WTC11 (cell line): ENCODE results near the gene AP1G2. TPM values are rescaled to one million over a fixed set of nuclear protein-coding genes. Genes with fewer than 3 reads are reported as not detected.
A peak's percentile ranks its signal among the peaks of the same experiment; 100 is the strongest.

Experiments
- CTCF ChIP-seq: fragments of 200-600 bp; IDR thresholded peaks from 2 replicates; pipeline ENCODE4 v1.8.0; 2022; ENCODE audit warnings: antibody characterized with exemption
- E2F4 ChIP-seq: sonication (generic); formaldehyde crosslinking; IDR thresholded peaks from 2 replicates; pipeline ENCODE4 v1.8.1; 2022; ENCODE audit warnings: low read depth, mild to moderate bottlenecking, moderate library complexity, missing genetic modification reagents, borderline replicate concordance
- ETV6 ChIP-seq: sonication (generic); formaldehyde crosslinking; IDR thresholded peaks from 2 replicates; pipeline ENCODE4 v1.8.1; 2022; ENCODE audit warnings: mild to moderate bottlenecking, missing genetic modification reagents
- FOXJ3 ChIP-seq: sonication (generic); formaldehyde crosslinking; IDR thresholded peaks from 2 replicates; pipeline ENCODE4 v1.9.0; 2021; ENCODE audit warnings: missing genetic modification reagents, mild to moderate bottlenecking, borderline replicate concordance
- GABPB1 ChIP-seq: sonication (generic); formaldehyde crosslinking; IDR thresholded peaks from 2 replicates; pipeline ENCODE4 v1.8.1; 2023; ENCODE audit warnings: mild to moderate bottlenecking, missing genetic modification reagents
- GTF2I ChIP-seq: fragments of 250-450 bp; sonication (Bioruptor Pico); conservative IDR thresholded peaks from 2 replicates; pipeline ENCODE4 v1.4.0; 2021; ENCODE audit warnings: mild to moderate bottlenecking
- MAX ChIP-seq: sonication (generic); formaldehyde crosslinking; IDR thresholded peaks from 2 replicates; pipeline ENCODE4 v1.8.0; 2022; ENCODE audit warnings: mild to moderate bottlenecking, missing genetic modification reagents
- MLX ChIP-seq: sonication (generic); formaldehyde crosslinking; IDR thresholded peaks from 2 replicates; pipeline ENCODE4 v1.8.1; 2023; ENCODE audit warnings: mild to moderate bottlenecking, missing genetic modification reagents, moderate library complexity
- NFE2L1 ChIP-seq: sonication (generic); formaldehyde crosslinking; IDR thresholded peaks from 2 replicates; pipeline ENCODE4 v1.8.1; 2023; ENCODE audit warnings: missing genetic modification reagents
- NR2C2 ChIP-seq: sonication (generic); formaldehyde crosslinking; IDR thresholded peaks from 2 replicates; pipeline ENCODE4 v1.8.0; 2022; ENCODE audit warnings: mild to moderate bottlenecking, missing genetic modification reagents
- RELA ChIP-seq: sonication (generic); formaldehyde crosslinking; IDR thresholded peaks from 2 replicates; pipeline ENCODE4 v1.8.1; 2022; ENCODE audit warnings: missing genetic modification reagents, mild to moderate bottlenecking, borderline replicate concordance
- RORB ChIP-seq: fragments of 250-450 bp; sonication (Bioruptor Pico); IDR thresholded peaks from 2 replicates; pipeline ENCODE4 v1.9.0; 2021; ENCODE audit warnings: mild to moderate bottlenecking
- SMAD3 ChIP-seq: sonication (generic); formaldehyde crosslinking; IDR thresholded peaks from 2 replicates; pipeline ENCODE4 v1.8.0; 2022; ENCODE audit warnings: missing genetic modification reagents, mild to moderate bottlenecking, borderline replicate concordance
- SMAD4 ChIP-seq: sonication (generic); formaldehyde crosslinking; IDR thresholded peaks from 2 replicates; pipeline ENCODE4 v1.8.0; 2022; ENCODE audit warnings: mild to moderate bottlenecking, missing genetic modification reagents
- STAT6 ChIP-seq: sonication (generic); formaldehyde crosslinking; conservative IDR thresholded peaks from 2 replicates; pipeline ENCODE4 v1.8.1; 2023; ENCODE audit warnings: mild to moderate bottlenecking, low read depth, missing genetic modification reagents, moderate library complexity
- ZNF396 ChIP-seq: fragments of 250-450 bp; sonication (Bioruptor Pico); IDR thresholded peaks from 2 replicates; pipeline ENCODE4 v1.8.0; 2021; ENCODE audit warnings: mild to moderate bottlenecking, moderate library complexity, borderline replicate concordance
- ZNF423 ChIP-seq: fragments of 250-450 bp; sonication (Bioruptor Pico); IDR thresholded peaks from 2 replicates; pipeline ENCODE4 v2.1.2; 2022; ENCODE audit warnings: mild to moderate bottlenecking, moderate library complexity
- ZNF512 ChIP-seq: sonication (generic); formaldehyde crosslinking; IDR thresholded peaks from 2 replicates; pipeline ENCODE4 v1.8.1; 2022; ENCODE audit warnings: missing genetic modification reagents, borderline replicate concordance
- total RNA-seq: library from RNA; stranded (reverse); gene quantifications from 3 replicates; pipeline ENCODE4 v1.2.3, GENCODE V29; 2021

The AP1G2 gene
- total RNA-seq, 1 experiment from 2014 or later: 122 TPM

- TF ChIP-seq MAX: peak; percentile 30; the same call in 1 of the 2 replicates
- TF ChIP-seq ZNF396 (CRISPR knock-in tag): no peak
- no peak for TF ChIP-seq FOXJ3 (CRISPR knock-in tag)
- no peak for TF ChIP-seq SMAD3
- no peak for TF ChIP-seq RELA (CRISPR knock-in tag)
- no peak; the same call in 1 of the 2 replicates for TF ChIP-seq ETV6 (CRISPR knock-in tag)
- TF ChIP-seq NR2C2 (CRISPR knock-in tag): no peak
- TF ChIP-seq STAT6 (CRISPR knock-in tag): no peak
- TF ChIP-seq NFE2L1 (CRISPR knock-in tag): peak; percentile 72; the same call in 1 of the 2 replicates
- no peak for TF ChIP-seq SMAD4 (CRISPR knock-in tag)
- TF ChIP-seq ZNF423 (CRISPR knock-in tag): no peak
- TF ChIP-seq E2F4 (CRISPR knock-in tag): no peak
- 0 out of 2 replicates have a peak, but pooled peaks have one; percentile 27 for TF ChIP-seq ZNF512 (CRISPR knock-in tag)
- 0 out of 2 replicates have a peak, but pooled peaks have one; percentile 12 for TF ChIP-seq GABPB1
- TF ChIP-seq RORB (CRISPR knock-in tag): no peak
- peak; percentile 83 for TF ChIP-seq CTCF
- no peak for TF ChIP-seq MLX (CRISPR knock-in tag)
- no peak for TF ChIP-seq GTF2I (CRISPR knock-in tag)
Observed at GRCh38 chr14:23539248-23540140, 28.1 kb downstream of the AP1G2 start (continued).
